Gastroesophageal sphincter (tissue), 4 donors: ENCODE measurements around the gene MCF2L2. TPM values are rescaled to one million over a fixed set of nuclear protein-coding genes. Genes with fewer than 3 reads are reported as not detected.

ENCODE experiments used
- ATAC-seq: fragments of 150-250 bp; one replicate; pipeline ENCODE4 v1.9.1; 2016; ENCODE audit warnings: mild to moderate bottlenecking, moderate library complexity
- H3K27ac ChIP-seq, 4 donors: fragments of 200-600 bp; sonication (generic) in 3 of 4; 1 replicate in 3 of 4; 2 replicates in 1 of 4; pipeline ENCODE4 v1.5.1; 2016 to 2019
- H3K27me3 ChIP-seq: fragments of 200-600 bp; sonication (generic); one replicate; pipeline ENCODE4 v1.5.1; 2019
- H3K36me3 ChIP-seq, 2 donors: fragments of 200-600 bp; sonication (generic); one replicate each; pipeline ENCODE4 v1.5.1; 2019; ENCODE audit warnings: control low read depth in 1 of 2
- H3K4me1 ChIP-seq, 3 donors: fragments of 200-600 bp; sonication (generic); 1 replicate in 2 of 3; 2 replicates in 1 of 3; pipeline ENCODE4 v1.5.1; 2016 to 2019; ENCODE audit warnings: control low read depth in 2 of 3
- H3K4me3 ChIP-seq, 2 donors: fragments of 200-600 bp; sonication (generic); one replicate each; pipeline ENCODE4 v1.5.1; 2019; ENCODE audit warnings: mild to moderate bottlenecking in 1 of 2, moderate library complexity in 1 of 2
- H3K9me3 ChIP-seq, 3 donors: fragments of 200-600 bp; sonication (generic); one replicate each; pipeline ENCODE4 v1.5.1; 2017 to 2019; ENCODE audit warnings: control low read depth in 2 of 3
- EP300 ChIP-seq: sonication (generic); formaldehyde crosslinking; IDR thresholded peaks from one replicate; pipeline ENCODE4 v1.6.1; 2017; ENCODE audit warnings: antibody characterized with exemption, mild to moderate bottlenecking
- POLR2A ChIP-seq, 2 donors: fragments of 450-650 bp; IDR thresholded peaks; one replicate each; pipeline ENCODE4 v1.6.1; 2017; ENCODE audit warnings: antibody characterized with exemption in 2 of 2, mild to moderate bottlenecking in 2 of 2, moderate library complexity in 1 of 2
- POLR2AphosphoS5 ChIP-seq: sonication (generic); formaldehyde crosslinking; IDR thresholded peaks from one replicate; pipeline ENCODE4 v1.6.1; 2017; ENCODE audit warnings: antibody characterized with exemption
- WGBS, 2 donors: methylation state at CpG; one replicate each; pipeline ENCODE4 v1.1.5; 2018; ENCODE audit warnings: low coverage in 1 of 2; 5-methylcytosine and 5-hydroxymethylcytosine counted together
- total RNA-seq, 4 donors: library from RNA; depleted of rRNA; stranded (reverse); fragments of >200 nt; gene quantifications; one replicate each; pipeline ENCODE4 v1.1.0, GENCODE V29; 2016
- TF ChIP-seq, protein P1 (sequence below), 4 experiments: fragments of 200-600 bp in 2 of 4; fragments of 450-650 bp in 2 of 4; sonication (generic) in 1 of 4; IDR thresholded peaks; one replicate each; pipeline ENCODE4 v1.5.1; 2017 to 2019; ENCODE audit warnings: antibody characterized with exemption in 4 of 4, mild to moderate bottlenecking in 2 of 4, moderate library complexity in 2 of 4

Gene MCF2L2
- total RNA-seq, 4 donors from 2014 or later = 0.67 to 4.0 (median 2.7) TPM

DNA sequence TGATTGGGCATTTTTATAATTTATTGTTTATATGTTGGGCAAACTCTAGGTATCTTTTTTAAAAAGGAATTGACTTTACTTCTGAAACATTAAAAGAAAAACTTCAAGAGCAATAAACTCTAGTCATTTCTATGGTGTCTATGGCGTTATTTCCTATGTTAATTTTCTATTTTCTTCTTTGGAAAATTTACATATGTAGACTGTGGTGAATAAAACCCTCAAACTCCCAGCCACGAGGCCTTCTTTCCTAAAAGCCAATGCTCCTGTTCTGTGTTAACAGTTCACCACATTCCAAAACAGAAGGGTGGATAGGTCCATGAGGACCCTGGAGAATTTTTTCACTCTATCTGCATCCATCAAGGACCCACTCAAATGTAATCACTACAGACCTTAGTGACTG lies 219.6 kb downstream of the MCF2L2 start:
- peaks cover 0 to 3% (median 0%) of the 10 kb centered on the region in 3 donors for H3K9me3 ChIP-seq
- ATAC-seq = no peak
- TF ChIP-seq POLR2A (IDR thresholded peaks at IDR 0.05) (no peak), POLR2AphosphoS5 (no peak), EP300 (no peak)
- TF ChIP-seq, protein P1, sequence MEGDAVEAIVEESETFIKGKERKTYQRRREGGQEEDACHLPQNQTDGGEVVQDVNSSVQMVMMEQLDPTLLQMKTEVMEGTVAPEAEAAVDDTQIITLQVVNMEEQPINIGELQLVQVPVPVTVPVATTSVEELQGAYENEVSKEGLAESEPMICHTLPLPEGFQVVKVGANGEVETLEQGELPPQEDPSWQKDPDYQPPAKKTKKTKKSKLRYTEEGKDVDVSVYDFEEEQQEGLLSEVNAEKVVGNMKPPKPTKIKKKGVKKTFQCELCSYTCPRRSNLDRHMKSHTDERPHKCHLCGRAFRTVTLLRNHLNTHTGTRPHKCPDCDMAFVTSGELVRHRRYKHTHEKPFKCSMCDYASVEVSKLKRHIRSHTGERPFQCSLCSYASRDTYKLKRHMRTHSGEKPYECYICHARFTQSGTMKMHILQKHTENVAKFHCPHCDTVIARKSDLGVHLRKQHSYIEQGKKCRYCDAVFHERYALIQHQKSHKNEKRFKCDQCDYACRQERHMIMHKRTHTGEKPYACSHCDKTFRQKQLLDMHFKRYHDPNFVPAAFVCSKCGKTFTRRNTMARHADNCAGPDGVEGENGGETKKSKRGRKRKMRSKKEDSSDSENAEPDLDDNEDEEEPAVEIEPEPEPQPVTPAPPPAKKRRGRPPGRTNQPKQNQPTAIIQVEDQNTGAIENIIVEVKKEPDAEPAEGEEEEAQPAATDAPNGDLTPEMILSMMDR (IDR thresholded peaks at IDR 0.05) = no peak
- H3K4me1 ChIP-seq = peaks cover 0 to 3% (median 0%) of the 10 kb centered on the region in 3 donors
- WGBS, 2 donors = 83 to 88% methylated on average over 2 of the region's 2 CpGs
- no peak overlapping the region for H3K27ac ChIP-seq
- no peaks in the 10 kb centered on the region for H3K36me3 ChIP-seq
- H3K27me3 ChIP-seq = no peaks in the 10 kb centered on the region
- no peak overlapping the region for H3K4me3 ChIP-seq

DNA sequence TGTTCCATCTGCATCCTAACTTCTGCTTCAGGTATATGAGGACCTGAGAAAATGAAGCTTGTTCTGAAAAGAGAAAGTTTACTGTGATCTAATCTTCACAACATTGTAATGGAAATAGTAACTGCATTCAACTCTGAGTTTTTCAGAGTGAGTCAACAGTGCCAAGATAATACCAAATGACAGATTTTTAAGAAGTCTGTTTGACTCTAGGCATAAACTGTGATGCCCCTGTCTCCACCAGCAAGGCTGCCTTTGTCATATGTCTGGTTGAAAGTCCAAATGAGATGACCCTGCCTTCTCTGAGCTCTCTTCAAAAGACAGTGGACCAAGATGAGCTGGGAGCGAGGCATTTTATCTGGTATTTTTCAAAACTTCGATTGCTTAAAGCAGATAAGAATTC lies 220.2 kb downstream of the MCF2L2 start:
- no peak overlapping the region for H3K27ac ChIP-seq
- 79 to 94% methylated on average over 2 of the region's 2 CpGs for WGBS, 2 donors
- no peak overlapping the region for H3K4me3 ChIP-seq
- no peaks in the 10 kb centered on the region for H3K36me3 ChIP-seq
- no peak for ATAC-seq
- TF ChIP-seq POLR2AphosphoS5 = no peak
- TF ChIP-seq EP300 = no peak
- TF ChIP-seq, protein P1 (IDR thresholded peaks at IDR 0.05) = no peak
- no peak for TF ChIP-seq POLR2A (IDR thresholded peaks at IDR 0.05)
- H3K27me3 ChIP-seq = no peaks in the 10 kb centered on the region
- H3K9me3 ChIP-seq = peaks cover 0 to 8% (median 0%) of the 10 kb centered on the region in 3 donors
- no peaks in the 10 kb centered on the region for H3K4me1 ChIP-seq

DNA sequence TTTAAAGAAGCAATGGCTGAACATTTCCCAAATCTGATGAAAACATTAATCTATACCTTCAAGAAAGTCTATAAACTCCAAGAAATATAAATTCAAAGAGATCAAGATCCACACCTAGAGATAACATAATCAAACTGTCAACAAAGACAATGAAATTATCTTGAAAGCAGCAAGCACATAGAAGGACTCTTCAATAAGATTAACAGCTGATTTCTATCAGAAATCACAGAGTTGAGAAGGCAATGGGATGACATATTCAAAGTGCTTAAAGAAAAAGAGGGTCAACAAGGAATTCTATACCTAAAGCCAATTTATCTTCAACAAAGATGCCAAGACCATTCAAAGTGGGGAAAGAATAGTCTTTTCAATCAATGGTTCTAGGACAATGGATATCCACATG lies 224.7 kb downstream of the MCF2L2 start:
- Histone ChIP-seq H3K36me3 (no peaks in the 10 kb centered on the region), H3K9me3 (peaks cover 0 to 14% (median 0%) of the 10 kb centered on the region in 3 donors), H3K27ac (no peak overlapping the region), H3K4me3 (no peak overlapping the region), H3K27me3 (peaks cover 9% of the 10 kb centered on the region), H3K4me1 (no peaks in the 10 kb centered on the region)
- no peak for ATAC-seq
- TF ChIP-seq EP300 (no peak), POLR2AphosphoS5 (no peak), POLR2A (IDR thresholded peaks at IDR 0.05) (no peak)
- TF ChIP-seq, protein P1 (IDR thresholded peaks at IDR 0.05) = no peak

DNA sequence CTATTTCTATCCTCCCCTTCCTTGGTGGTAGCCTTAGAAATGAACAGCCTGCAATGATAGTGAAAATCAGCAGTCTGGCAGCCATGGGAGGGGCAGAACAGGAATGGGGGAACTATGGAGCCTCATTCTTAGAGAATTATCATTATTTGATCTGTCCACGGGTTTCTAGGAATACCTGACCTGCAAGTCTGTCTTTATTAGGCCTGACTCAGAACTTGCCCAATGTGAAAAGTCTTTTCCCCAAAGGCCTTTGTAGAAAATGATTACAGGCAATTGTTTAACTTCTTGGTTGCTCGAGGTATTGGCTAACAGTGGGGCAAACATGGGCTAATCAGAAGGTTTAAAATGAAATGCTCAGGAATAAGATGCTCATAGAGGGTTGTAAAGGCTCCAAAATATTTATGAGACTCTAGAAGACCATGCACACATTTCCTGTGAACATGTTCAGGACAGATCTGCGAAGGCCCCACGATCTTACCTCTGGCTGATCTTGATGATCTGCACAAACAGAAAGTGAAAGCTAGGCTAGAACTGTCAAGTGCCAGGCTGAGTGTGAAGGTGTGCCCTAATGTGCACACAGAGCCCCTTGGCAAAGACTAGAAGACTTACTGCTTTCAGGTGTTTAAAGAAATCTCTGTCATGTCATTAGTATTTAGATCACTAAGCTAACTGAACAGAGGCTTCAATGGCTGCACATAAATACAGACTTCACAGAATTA lies 226.3 kb downstream of the MCF2L2 start:
- no peaks in the 10 kb centered on the region for H3K36me3 ChIP-seq

More for the DNA sequence above, 226.3 kb downstream of the MCF2L2 start:
- Histone ChIP-seq H3K27ac (no peak overlapping the region), H3K4me1 (no peaks in the 10 kb centered on the region), H3K4me3 (no peak overlapping the region), H3K27me3 (peaks cover 15% of the 10 kb centered on the region), H3K9me3 (peaks cover 0 to 14% (median 0%) of the 10 kb centered on the region in 3 donors)
- WGBS, 2 donors = 94% methylated on average over 3 of the region's 4 CpGs; no CpG with 5 or more reads in 1 of the 2 donors
- no peak for TF ChIP-seq POLR2AphosphoS5
- no peak for TF ChIP-seq EP300
- no peak for TF ChIP-seq POLR2A (IDR thresholded peaks at IDR 0.05)
- TF ChIP-seq, protein P1 (IDR thresholded peaks at IDR 0.05) = no peak
- no peak for ATAC-seq
